Measurements from ENCODE around the gene FXR2.

- no peak for TF ChIP-seq POLR2A (IDR thresholded peaks at IDR 0.05)
- no peak for TF ChIP-seq CTCF (IDR thresholded peaks at IDR 0.05)
These were observed 11.6 kb upstream of the FXR2 start for GRCh38 chr17:7626307-7626706.

Measured in testis (tissue), 2 donors.